Activated CD4-positive, alpha-beta T cell treated with anti-CD3 and anti-CD28 coated beads, Interleukin-2, amount 10 ng/mL, durations not matched to agents 24 days and 14 days (primary cell): Measurements from ENCODE around the gene LPIN1. TPM values are rescaled to one million over a fixed set of nuclear protein-coding genes. Genes with fewer than 3 reads are reported as not detected.
A peak's percentile ranks its signal among the peaks of the same experiment; 100 is the strongest.

Source experiments
- DNase-seq: peaks from one replicate; pipeline ENCODE4 v3.0.0; 2022
- H3K27ac Mint-ChIP-seq: one replicate; pipeline ENCODE4 v1.8.0; 2022; ENCODE audit warnings: mild to moderate bottlenecking, mixed read lengths
- H3K27me3 Mint-ChIP-seq: one replicate; pipeline ENCODE4 v1.8.0; 2022; ENCODE audit warnings: mixed read lengths
- H3K36me3 Mint-ChIP-seq: one replicate; pipeline ENCODE4 v1.8.0; 2022; ENCODE audit warnings: low read depth, mild to moderate bottlenecking, mixed read lengths
- H3K4me1 Mint-ChIP-seq: one replicate; pipeline ENCODE4 v1.8.0; 2021; ENCODE audit warnings: mixed read lengths
- H3K4me3 Mint-ChIP-seq: one replicate; pipeline ENCODE4 v1.8.0; 2022; ENCODE audit warnings: mild to moderate bottlenecking, moderate library complexity, mixed read lengths
- H3K9me3 Mint-ChIP-seq: one replicate; pipeline ENCODE4 v1.8.0; 2021; ENCODE audit warnings: mixed read lengths
- intact Hi-C: fragments of 100-400 bp; cut with micrococcal nuclease; formaldehyde crosslinking; loops from one replicate; pipeline ENCODE4 v1.15.1; 2023
- total RNA-seq: library from RNA; stranded (reverse); gene quantifications from 2 replicates; pipeline ENCODE4 v1.2.3, GENCODE V29; 2022

Gene LPIN1
- total RNA-seq, 1 donor from 2014 or later = 52.3 TPM

DNA sequence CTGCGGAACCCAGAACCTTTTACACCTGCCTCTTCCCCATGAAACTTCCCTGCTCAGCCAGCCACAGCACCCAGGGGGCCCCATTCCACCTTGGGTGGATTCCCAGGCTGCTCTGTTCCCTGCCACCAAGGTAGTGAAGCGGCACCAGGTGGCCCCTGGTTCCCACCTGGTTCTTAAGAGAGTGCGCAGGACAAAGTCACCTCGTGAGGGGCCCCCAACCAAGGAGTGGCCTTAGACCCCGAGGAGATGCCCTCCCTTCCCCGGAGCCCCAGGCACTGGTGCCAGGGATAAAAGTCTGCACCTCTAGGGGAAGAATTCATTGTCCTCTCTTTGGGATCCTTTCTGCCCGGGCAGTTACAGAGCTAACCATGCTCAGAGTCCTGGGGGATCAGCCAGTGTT is 3.1 kb upstream of the LPIN1 start:
- H3K4me1 Mint-ChIP-seq = peaks cover 42% of the 10 kb centered on the region

DNA sequence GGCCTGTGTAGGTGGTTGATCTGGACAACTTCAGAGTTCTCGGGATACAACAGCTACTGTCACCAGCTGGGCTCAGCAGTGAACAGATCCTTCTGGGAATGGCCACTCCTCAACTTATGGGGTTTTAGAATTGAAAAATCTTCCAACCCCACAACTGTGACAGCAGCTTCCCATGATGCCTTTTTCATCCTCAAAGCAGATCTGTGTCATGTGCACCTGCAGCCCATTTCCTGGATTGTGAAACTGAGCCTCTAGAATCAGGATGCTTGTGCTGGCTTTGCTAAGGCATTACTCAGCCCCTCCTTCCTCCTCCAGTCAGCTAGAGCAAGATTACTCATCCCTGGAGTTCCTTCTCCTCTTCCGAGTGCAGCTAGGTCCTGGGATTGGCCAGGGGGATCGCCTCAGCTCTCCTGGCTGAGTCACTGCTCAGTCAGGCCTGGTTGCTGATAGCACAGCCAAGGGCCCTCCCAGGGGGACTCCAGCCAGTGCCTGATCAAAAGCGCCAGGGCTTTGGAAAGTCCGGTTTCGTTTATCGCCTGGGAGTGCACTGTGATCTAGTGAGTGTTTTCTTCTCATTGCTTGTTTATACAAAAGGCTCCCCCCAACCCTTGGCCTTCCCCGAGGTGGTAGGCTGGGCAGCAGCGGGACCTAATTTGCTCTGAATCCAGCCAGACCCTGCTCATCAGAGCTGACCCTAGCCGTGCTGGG is 2.4 kb upstream of the LPIN1 start:
- Mint-ChIP-seq H3K36me3 (peaks cover 5% of the 10 kb centered on the region), H3K27me3 (no peaks in the 10 kb centered on the region), H3K27ac (peak overlapping the region; percentile 78), H3K9me3 (no peaks in the 10 kb centered on the region), H3K4me3 (peak overlapping the region; percentile 29), H3K4me1 (peaks cover 45% of the 10 kb centered on the region)
- peak; percentile 90 for DNase-seq
- intact Hi-C loops = loop anchor here (1.0 to 5.0 kb wide), 3 partner anchors 10 to 162 kb away; no protein-coding TSS in a partner anchor

More for the DNA sequence above, 3.1 kb upstream of the LPIN1 start:
- Mint-ChIP-seq H3K9me3 (no peaks in the 10 kb centered on the region), H3K4me3 (peak overlapping the region; percentile 29), H3K27ac (peak overlapping the region; percentile 78), H3K36me3 (peaks cover 5% of the 10 kb centered on the region), H3K27me3 (no peaks in the 10 kb centered on the region)
- intact Hi-C loops = loop anchor here (5.0 kb wide), 1 partner anchor 161 kb away; no protein-coding TSS in a partner anchor
- no peak for DNase-seq

- intact Hi-C loops = loop anchor here (1.0 to 5.0 kb wide), 3 partner anchors 9 to 163 kb away; no protein-coding TSS in a partner anchor
- H3K4me1 Mint-ChIP-seq = peaks cover 52% of the 10 kb centered on the region
- no peaks in the 10 kb centered on the region for H3K9me3 Mint-ChIP-seq
- peak; percentile 70 for DNase-seq
- no peaks in the 10 kb centered on the region for H3K27me3 Mint-ChIP-seq
- H3K4me3 Mint-ChIP-seq = peak overlapping the region; percentile 29
- peaks cover 5% of the 10 kb centered on the region for H3K36me3 Mint-ChIP-seq
- peak overlapping the region; percentile 78 for H3K27ac Mint-ChIP-seq
Measured at GRCh38 chr2:11744631-11745394, 1.6 kb upstream of the LPIN1 start.

- Mint-ChIP-seq H3K27ac (peak overlapping the region; percentile 78), H3K4me3 (peak overlapping the region; percentile 75), H3K36me3 (peaks cover 5% of the 10 kb centered on the region), H3K27me3 (no peaks in the 10 kb centered on the region), H3K9me3 (no peaks in the 10 kb centered on the region), H3K4me1 (peaks cover 62% of the 10 kb centered on the region)
- intact Hi-C loops = loop anchor here (2.0 kb wide), 2 partner anchors 57 to 85 kb away; no protein-coding TSS in a partner anchor
- DNase-seq = peak; percentile 57
Measured at GRCh38 chr2:11745613-11746375, 638 bp upstream of the LPIN1 start.

DNA sequence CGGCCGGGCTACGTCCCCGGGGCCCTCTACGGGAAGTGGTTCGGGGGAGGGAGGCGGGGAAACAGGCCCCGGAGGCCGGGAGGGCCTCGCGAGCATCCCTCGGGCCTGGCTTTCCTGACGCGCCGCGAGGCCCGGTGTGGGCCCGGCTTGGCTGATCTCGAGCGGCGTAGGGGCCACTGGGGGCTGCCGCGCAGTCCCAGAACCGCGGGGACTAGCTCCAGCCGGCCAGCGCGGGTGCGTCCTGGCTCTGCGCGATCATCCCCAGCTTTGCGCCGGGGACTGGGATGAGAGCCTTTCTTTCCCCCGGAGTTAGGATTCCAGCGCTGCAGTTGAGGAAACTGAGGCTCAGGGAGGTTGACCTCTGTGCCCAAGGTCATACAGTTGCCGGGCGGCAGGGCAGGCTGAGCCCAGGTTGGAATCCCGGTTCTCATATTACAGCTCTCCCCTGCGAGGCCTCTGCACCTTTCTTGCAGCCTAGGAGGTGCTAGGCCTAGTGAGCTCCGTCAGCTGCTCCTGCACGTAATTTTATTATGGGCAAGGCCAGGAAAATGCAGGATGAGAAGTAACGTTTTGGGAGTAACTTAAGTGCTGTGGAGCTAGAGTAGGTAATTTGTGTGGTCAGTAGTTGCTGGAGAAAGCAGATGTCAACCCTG is 501 bp downstream of the LPIN1 start:
- Mint-ChIP-seq H3K27ac (peak overlapping the region; percentile 89), H3K36me3 (peaks cover 5% of the 10 kb centered on the region), H3K27me3 (no peaks in the 10 kb centered on the region), H3K9me3 (no peaks in the 10 kb centered on the region), H3K4me3 (peak overlapping the region; percentile 92), H3K4me1 (peaks cover 68% of the 10 kb centered on the region)
- intact Hi-C loops = loop anchor here (1.0 to 2.0 kb wide), 2 partner anchors 28 to 84 kb away; no protein-coding TSS in a partner anchor
- peak; percentile 76 for DNase-seq

DNA sequence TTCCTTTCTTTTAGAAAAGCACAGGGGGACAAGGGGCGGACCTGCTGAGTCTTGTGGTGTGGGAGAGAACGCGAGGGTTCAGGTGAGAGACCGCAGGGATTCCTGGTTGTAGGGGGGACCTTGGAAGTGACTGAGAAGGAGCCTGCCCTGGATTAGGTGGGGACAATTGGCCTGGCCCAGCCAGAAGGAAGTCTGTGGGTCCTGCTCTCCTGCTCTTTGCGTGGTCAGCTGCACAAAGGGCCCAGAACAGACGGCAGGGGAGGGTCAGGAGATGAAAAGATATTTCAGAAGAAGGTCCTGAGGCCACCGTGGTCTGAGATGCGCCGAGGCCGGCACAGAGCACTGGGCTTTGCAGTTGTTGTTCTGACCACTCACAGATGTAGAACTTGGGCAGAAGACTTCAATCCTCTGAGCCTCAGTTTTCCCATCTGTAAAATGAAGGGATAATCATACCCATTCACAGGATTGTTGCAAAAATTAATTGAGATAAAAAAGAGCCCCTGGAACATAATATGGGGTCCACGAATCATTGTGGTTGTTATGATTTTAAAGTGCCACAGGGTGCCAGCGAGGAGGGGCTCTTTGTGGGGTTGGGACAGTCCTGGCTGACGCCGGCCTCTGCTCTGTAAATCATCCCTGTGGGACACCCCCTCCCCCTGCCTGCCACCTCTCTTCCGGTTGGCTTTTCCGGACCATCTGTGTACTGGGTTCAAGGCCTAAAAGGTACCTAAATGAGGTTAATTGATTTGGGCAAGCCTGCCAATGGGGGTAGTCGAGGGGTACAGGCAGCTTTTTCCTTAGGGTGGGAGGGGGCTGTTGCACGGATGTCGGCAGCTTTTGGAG is 1.8 kb downstream of the LPIN1 start:
- peak; percentile 68 for DNase-seq
- Mint-ChIP-seq H3K9me3 (no peaks in the 10 kb centered on the region), H3K4me3 (peak overlapping the region; percentile 92), H3K27me3 (no peaks in the 10 kb centered on the region), H3K27ac (peak overlapping the region; percentile 89), H3K4me1 (peaks cover 68% of the 10 kb centered on the region), H3K36me3 (peaks cover 5% of the 10 kb centered on the region)
- intact Hi-C loops = no loop called here

DNA sequence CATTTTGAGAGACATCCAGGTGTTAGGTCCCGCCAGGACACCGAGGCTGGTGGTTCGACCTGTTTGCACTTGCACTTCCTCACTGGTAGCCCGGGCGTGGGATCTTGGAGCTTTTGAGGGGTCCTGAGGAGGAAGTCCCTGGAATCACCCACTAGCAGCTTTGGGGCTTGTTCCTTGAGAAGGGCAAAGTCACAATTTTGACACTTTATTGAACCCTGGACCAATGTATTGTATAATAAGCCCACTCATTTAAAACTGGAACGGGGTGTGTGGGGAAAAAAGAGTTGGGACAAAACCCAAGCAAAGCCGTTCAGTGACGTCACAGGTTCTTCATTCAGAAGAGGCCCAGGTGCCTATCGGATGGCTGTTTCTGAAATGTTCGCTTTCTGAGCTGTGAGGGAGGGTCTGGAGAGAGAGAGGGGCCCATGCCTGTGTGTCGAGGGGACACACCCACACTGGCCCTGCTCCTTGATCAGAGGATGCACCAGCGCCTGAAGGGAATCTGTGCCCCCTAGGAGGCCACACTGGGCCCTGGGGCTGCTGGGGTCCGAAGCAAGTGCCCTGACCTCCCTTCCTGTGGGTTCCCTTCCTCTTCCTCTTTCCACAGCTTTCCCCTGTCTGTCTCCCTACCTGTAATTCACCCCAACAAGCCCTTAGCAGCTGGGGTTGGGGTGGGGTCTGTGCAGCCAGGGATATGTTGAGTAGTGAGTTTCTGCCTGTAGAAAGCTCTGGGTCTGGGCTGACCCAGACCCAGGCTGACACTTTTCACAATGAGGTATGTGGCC is 2.6 kb downstream of the LPIN1 start:
- Mint-ChIP-seq H3K27me3 (no peaks in the 10 kb centered on the region), H3K9me3 (no peaks in the 10 kb centered on the region), H3K36me3 (peaks cover 5% of the 10 kb centered on the region), H3K27ac (peak overlapping the region; percentile 89), H3K4me3 (peak overlapping the region; percentile 92), H3K4me1 (peaks cover 71% of the 10 kb centered on the region)
- peak; percentile 63 for DNase-seq
- intact Hi-C loops = no loop called here

GRCh38 chr2:11749646-11750349 is 3.4 kb downstream of the LPIN1 start:
- DNase-seq = peak; percentile 61
- H3K4me3 Mint-ChIP-seq = peak overlapping the region; percentile 92
- H3K9me3 Mint-ChIP-seq = no peaks in the 10 kb centered on the region
- intact Hi-C loops = loop anchor here (5.0 to 10.0 kb wide), 4 partner anchors 282 to 968 kb away; partner anchors contain the start of genes E2F6 and TRIB2
- H3K27ac Mint-ChIP-seq = peak overlapping the region; percentile 89
- H3K27me3 Mint-ChIP-seq = no peaks in the 10 kb centered on the region
- peaks cover 70% of the 10 kb centered on the region for H3K4me1 Mint-ChIP-seq
- H3K36me3 Mint-ChIP-seq = peaks cover 5% of the 10 kb centered on the region

- intact Hi-C loops = loop anchor here (5.0 to 10.0 kb wide), 4 partner anchors 283 to 967 kb away; partner anchors contain the start of genes E2F6 and TRIB2
Measured at GRCh38 chr2:11750422-11750821, 4.0 kb downstream of the LPIN1 start.

GRCh38 chr2:11750917-11751316 is 4.5 kb downstream of the LPIN1 start:
- peak overlapping the region; percentile 89 for H3K27ac Mint-ChIP-seq
- H3K4me1 Mint-ChIP-seq = peaks cover 70% of the 10 kb centered on the region
- peak overlapping the region; percentile 72 for H3K4me3 Mint-ChIP-seq
- no peaks in the 10 kb centered on the region for H3K9me3 Mint-ChIP-seq
- intact Hi-C loops = loop anchor here (5.0 to 10.0 kb wide), 4 partner anchors 284 to 966 kb away; partner anchors contain the start of genes E2F6 and TRIB2
- peak; percentile 67 for DNase-seq
- peaks cover 10% of the 10 kb centered on the region for H3K36me3 Mint-ChIP-seq
- no peaks in the 10 kb centered on the region for H3K27me3 Mint-ChIP-seq

More at GRCh38 chr2:11750422-11750821, 4.0 kb downstream of the LPIN1 start:
- Mint-ChIP-seq H3K4me3 (peak overlapping the region; percentile 72), H3K9me3 (no peaks in the 10 kb centered on the region), H3K27me3 (no peaks in the 10 kb centered on the region), H3K4me1 (peaks cover 68% of the 10 kb centered on the region), H3K36me3 (peaks cover 7% of the 10 kb centered on the region), H3K27ac (peak overlapping the region; percentile 89)
- peak; percentile 88 for DNase-seq

GRCh38 chr2:11752906-11753305 is 6.5 kb downstream of the LPIN1 start:
- H3K36me3 Mint-ChIP-seq = peaks cover 10% of the 10 kb centered on the region
- intact Hi-C loops = loop anchor here (5.0 to 10.0 kb wide), 4 partner anchors 286 to 964 kb away; partner anchors contain the start of genes E2F6 and TRIB2
- DNase-seq = no peak
- peak overlapping the region; percentile 80 for H3K4me3 Mint-ChIP-seq
- H3K4me1 Mint-ChIP-seq = peaks cover 71% of the 10 kb centered on the region
- peak overlapping the region; percentile 89 for H3K27ac Mint-ChIP-seq
- no peaks in the 10 kb centered on the region for H3K9me3 Mint-ChIP-seq
- no peaks in the 10 kb centered on the region for H3K27me3 Mint-ChIP-seq
